HepG2 (cell line): ENCODE data around the gene RCN1. TPM values are rescaled to one million over a fixed set of nuclear protein-coding genes. Genes with fewer than 3 reads are reported as not detected.

Experiments used
- ATAC-seq: fragments of 200-7000 bp; cut with Tn5 transposase; 3 replicates; pipeline ENCODE4 v1.9.1; 2020; ENCODE audit warnings: mild to moderate bottlenecking, moderate library complexity
- BruUV-seq: library from RNA; stranded (reverse); fragments of 400-500 nt; replicated peaks from 2 replicates; lab custom pipeline; 2021; lab: Mats Ljungman, UMichigan
- CTCF ChIA-PET: fragments of 300-600 bp; formaldehyde crosslinking; extraction: SDS; loops from one replicate; lab custom pipeline; 2021; ENCODE audit warnings: low total read pairs, inconsistent platforms, low intra/inter-chr PET ratio; lab: Yijun Ruan, JAX
- POLR2A ChIA-PET: fragments of 350-600 bp; sonication (Branson Sonifier 250); formaldehyde crosslinking; loops from one replicate; lab custom pipeline; 2020; ENCODE audit warnings: antibody characterized with exemption, inconsistent platforms; lab: Yijun Ruan, JAX
- DNase-seq: peaks from one replicate; pipeline ENCODE4 v3.0.0-alpha.2; 2015; ENCODE audit warnings: low spot score
- FAIRE-seq: peaks from 3 replicates; lab custom pipeline; 2011; peaks lifted over from hg19 to GRCh38; lab: Jason Lieb, UNC
- H2AFZ ChIP-seq: one replicate; pipeline ENCODE4 v1.6.1; 2011; ENCODE audit warnings: low read length, inconsistent platforms
- H3K27ac ChIP-seq: fragments of 300-600 bp; 3 replicates; pipeline ENCODE4 v1.8.0; 2011; ENCODE audit warnings: mixed run types, mild to moderate bottlenecking, mixed read lengths, low read length, inconsistent platforms; ENCODE audit not compliant: insufficient read depth; ENCODE audit errors: extremely low read length
- H3K27me3 ChIP-seq, 2 experiments: fragments of 200-600 bp in 1 of 2; 2 replicates in 1 of 2; 3 replicates in 1 of 2; pipeline versions ENCODE4 v1.6.0 to v1.8.0; 2011; ENCODE audit warnings: low read length in 2 of 2, mild to moderate bottlenecking in 2 of 2, moderate library complexity in 2 of 2, inconsistent platforms in 1 of 2; ENCODE audit not compliant: insufficient read depth in 2 of 2, control insufficient read depth in 1 of 2
- H3K36me3 ChIP-seq, 2 experiments: fragments of 200-600 bp in 1 of 2; replicated peaks in 1 of 2; 2 replicates in 1 of 2; 3 replicates in 1 of 2; pipeline versions ENCODE4 v1.5.1 to v1.8.0; 2011; ENCODE audit warnings: low read length in 2 of 2, inconsistent platforms in 1 of 2; ENCODE audit not compliant: insufficient read depth in 2 of 2, control insufficient read depth in 1 of 2
- H3K4me1 ChIP-seq: 2 replicates; pipeline ENCODE4 v1.5.1; 2012; ENCODE audit warnings: low read length, inconsistent platforms; ENCODE audit not compliant: insufficient read depth
- H3K4me2 ChIP-seq: 2 replicates; pipeline ENCODE4 v1.6.0; 2011; ENCODE audit warnings: low read depth, low read length, inconsistent platforms
- H3K4me3 ChIP-seq, 3 experiments: fragments of 200-600 bp in 1 of 3; sonication (generic), shearing (Covaris generic) in 1 of 3; replicated peaks in 1 of 3; 2 replicates each; pipeline ENCODE4 v1.5.1; 2011 to 2016; ENCODE audit warnings: low read length in 3 of 3, inconsistent platforms in 2 of 3, low read depth in 2 of 3, mild to moderate bottlenecking in 2 of 3, control low read depth in 1 of 3, mixed read lengths in 1 of 3; ENCODE audit not compliant: insufficient read depth in 1 of 3
- H3K79me2 ChIP-seq: one replicate; pipeline ENCODE4 v1.6.1; 2011; ENCODE audit warnings: low read length, inconsistent platforms; ENCODE audit not compliant: insufficient read depth
- H3K9ac ChIP-seq: 2 replicates; pipeline ENCODE4 v1.6.0; 2011; ENCODE audit warnings: mild to moderate bottlenecking, low read depth, low read length, inconsistent platforms; ENCODE audit not compliant: insufficient read depth
- H3K9me3 ChIP-seq: 2 replicates; pipeline ENCODE4 v1.5.1; 2012; ENCODE audit warnings: mild to moderate bottlenecking, low read length
- H4K20me1 ChIP-seq: 2 replicates; pipeline ENCODE4 v1.6.0; 2011; ENCODE audit warnings: inconsistent platforms, mild to moderate bottlenecking, low read length, moderate library complexity; ENCODE audit not compliant: insufficient read depth
- BORCS8-MEF2B ChIP-seq: sonication (generic); formaldehyde crosslinking; IDR thresholded peaks from 2 replicates; pipeline ENCODE4 v1.8.0; 2022; ENCODE audit warnings: mild to moderate bottlenecking, missing genetic modification reagents
- CHD2 ChIP-seq: IDR thresholded peaks from 2 replicates; pipeline ENCODE4 v1.6.1; 2011; ENCODE audit warnings: low read depth, low read length, improper control_type of control experiment
- HNRNPLL ChIP-seq: fragments of 200-400 bp; formaldehyde crosslinking; IDR thresholded peaks from 2 replicates; pipeline ENCODE4 v1.6.1; 2017; ENCODE audit warnings: mild to moderate bottlenecking, low read depth, low read length; ENCODE audit not compliant: poor library complexity, severe bottlenecking
- KLF16 ChIP-seq, 2 experiments: sonication (generic) in 1 of 2; formaldehyde crosslinking in 1 of 2; IDR thresholded peaks; 2 replicates each; pipeline versions ENCODE4 v1.6.1 to v1.8.0; 2016 to 2023; ENCODE audit warnings: missing genetic modification reagents in 2 of 2, missing compliant biosample characterization in 1 of 2
- KLF9 ChIP-seq: IDR thresholded peaks from 2 replicates; pipeline ENCODE4 v1.6.1; 2016; ENCODE audit warnings: low read depth
- MEF2D ChIP-seq: sonication (generic); formaldehyde crosslinking; IDR thresholded peaks from 2 replicates; pipeline ENCODE4 v1.5.1; 2020; ENCODE audit warnings: mild to moderate bottlenecking, missing genetic modification reagents
- ONECUT2 ChIP-seq: sonication (generic); formaldehyde crosslinking; IDR thresholded peaks from 2 replicates; pipeline ENCODE4 v1.4.0; 2020; ENCODE audit warnings: missing genetic modification reagents
- RXRA ChIP-seq: sonication (generic); formaldehyde crosslinking; IDR thresholded peaks from 2 replicates; pipeline ENCODE4 v1.5.1; 2020; ENCODE audit warnings: missing genetic modification reagents
- SMAD9 ChIP-seq: sonication (generic); formaldehyde crosslinking; IDR thresholded peaks from 2 replicates; pipeline ENCODE4 v1.5.1; 2020; ENCODE audit warnings: mild to moderate bottlenecking, missing genetic modification reagents
- ZFP36 ChIP-seq: fragments of 150-350 bp; IDR thresholded peaks from 2 replicates; pipeline ENCODE4 v1.6.1; 2018; ENCODE audit warnings: borderline replicate concordance, low read length, low read depth; ENCODE audit not compliant: partially characterized antibody
- ZFP36L1 ChIP-seq: sonication (generic); formaldehyde crosslinking; IDR thresholded peaks from 2 replicates; pipeline ENCODE4 v1.8.0; 2022; ENCODE audit warnings: mild to moderate bottlenecking, missing genetic modification reagents, moderate library complexity
- ZNF160 ChIP-seq: sonication (generic); formaldehyde crosslinking; IDR thresholded peaks from 2 replicates; pipeline ENCODE4 v1.8.0; 2022; ENCODE audit warnings: mild to moderate bottlenecking, inconsistent platforms, missing genetic modification reagents
- ZNF180 ChIP-seq: sonication (generic); formaldehyde crosslinking; IDR thresholded peaks from 2 replicates; pipeline ENCODE4 v1.4.0; 2020; ENCODE audit warnings: low read depth, missing genetic modification reagents, borderline replicate concordance
- ZNF225 ChIP-seq: sonication (generic); formaldehyde crosslinking; IDR thresholded peaks from 2 replicates; pipeline ENCODE4 v1.4.0; 2020; ENCODE audit warnings: mild to moderate bottlenecking, missing genetic modification reagents
- ZNF230 ChIP-seq: sonication (generic); formaldehyde crosslinking; IDR thresholded peaks from 2 replicates; pipeline ENCODE4 v1.4.0; 2020; ENCODE audit warnings: mild to moderate bottlenecking, missing genetic modification reagents
- ZNF3 ChIP-seq: IDR thresholded peaks from 2 replicates; pipeline ENCODE4 v1.7.0; 2017; ENCODE audit warnings: inconsistent platforms
- ZNF883 ChIP-seq: sonication (generic); formaldehyde crosslinking; IDR thresholded peaks from 2 replicates; pipeline ENCODE4 v1.5.1; 2020; ENCODE audit warnings: mild to moderate bottlenecking, missing genetic modification reagents; ENCODE audit errors: not compliant biosample characterization
- WGBS: methylation state at CpG from one replicate; pipeline ENCODE4 v1.1.6; 2017; ENCODE audit warnings: low lambda C conversion rate; 5-methylcytosine and 5-hydroxymethylcytosine counted together
- in situ Hi-C: cut with HindIII; loops from 2 replicates; pipeline ENCODE4 v1.10.0; 2017; ENCODE audit warnings: low pct_unique_long_range_greater_than_20kb; ENCODE audit not compliant: extremely low pct_ligation_motif_present
- intact Hi-C: fragments of 100-400 bp; cut with micrococcal nuclease; formaldehyde crosslinking; loops from one replicate; pipeline ENCODE4 v1.10.0; 2022; ENCODE audit not compliant: unreplicated experiment
- polyA plus RNA-seq, 8 experiments: library from polyadenylated mRNA; depleted of rRNA in 3 of 8; stranded (reverse) in 7 of 8; unstranded in 1 of 8; fragments of >200 nt; fragmentation: Illumina TruSeq in 4 of 8; extraction: Trizol in 4 of 8; gene quantifications; 2 replicates each; pipeline versions ENCODE4 v1.2.1 to v1.2.3, GENCODE V29; 2011 to 2016; ENCODE audit warnings: low read depth in 4 of 8, missing spikeins in 1 of 8, mixed read lengths in 1 of 8; ENCODE audit not compliant: insufficient read depth in 1 of 8
- total RNA-seq, 5 experiments: library from RNA; depleted of rRNA; stranded (reverse); fragments of >200 nt; fragmentation: Illumina TruSeq; extraction: Trizol; gene quantifications; 2 replicates each; pipeline ENCODE4 v1.2.3, GENCODE V29; 2016; ENCODE audit warnings: low read depth in 1 of 5
- TF ChIP-seq, protein P1 (sequence below): sonication (generic); formaldehyde crosslinking; IDR thresholded peaks from 2 replicates; pipeline ENCODE4 v1.4.0; 2020; ENCODE audit warnings: missing genetic modification reagents
- TF ChIP-seq, protein P2 (sequence below): IDR thresholded peaks from 2 replicates; pipeline ENCODE4 v1.6.1; 2016; ENCODE audit warnings: mild to moderate bottlenecking

Gene RCN1
- total and polyA plus RNA-seq, 2 of the 13 experiments (the other 11 are each of a cell fraction or from before 2014, with no cell fraction given): 22.0 to 28.5 TPM

DNA sequence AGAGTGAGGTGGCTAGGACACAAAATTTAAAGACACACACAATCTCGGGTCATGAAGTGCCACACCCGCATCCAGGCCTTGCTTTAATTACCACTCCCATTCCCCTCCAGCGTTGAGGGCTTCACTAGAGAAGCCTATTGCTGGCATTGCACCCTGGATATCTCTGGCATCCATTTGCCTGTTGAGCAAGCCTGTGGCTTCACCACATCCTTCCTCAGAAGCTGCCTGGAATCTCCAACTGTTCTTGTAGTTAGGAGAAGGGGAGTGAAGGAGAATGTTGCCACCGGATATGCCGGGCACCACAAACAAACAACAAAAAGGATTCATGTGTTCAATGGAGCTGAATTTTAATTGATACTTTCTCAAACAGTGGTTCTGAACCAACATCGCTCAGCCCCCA, 34.4 kb upstream of the RCN1 start:
- BruUV-seq: no TSS peak
- no peaks in the 10 kb centered on the region for H3K9me3 ChIP-seq
- no peak for FAIRE-seq
- no peak for TF ChIP-seq ZNF180 (CRISPR knock-in tag)
- TF ChIP-seq, protein P1, sequence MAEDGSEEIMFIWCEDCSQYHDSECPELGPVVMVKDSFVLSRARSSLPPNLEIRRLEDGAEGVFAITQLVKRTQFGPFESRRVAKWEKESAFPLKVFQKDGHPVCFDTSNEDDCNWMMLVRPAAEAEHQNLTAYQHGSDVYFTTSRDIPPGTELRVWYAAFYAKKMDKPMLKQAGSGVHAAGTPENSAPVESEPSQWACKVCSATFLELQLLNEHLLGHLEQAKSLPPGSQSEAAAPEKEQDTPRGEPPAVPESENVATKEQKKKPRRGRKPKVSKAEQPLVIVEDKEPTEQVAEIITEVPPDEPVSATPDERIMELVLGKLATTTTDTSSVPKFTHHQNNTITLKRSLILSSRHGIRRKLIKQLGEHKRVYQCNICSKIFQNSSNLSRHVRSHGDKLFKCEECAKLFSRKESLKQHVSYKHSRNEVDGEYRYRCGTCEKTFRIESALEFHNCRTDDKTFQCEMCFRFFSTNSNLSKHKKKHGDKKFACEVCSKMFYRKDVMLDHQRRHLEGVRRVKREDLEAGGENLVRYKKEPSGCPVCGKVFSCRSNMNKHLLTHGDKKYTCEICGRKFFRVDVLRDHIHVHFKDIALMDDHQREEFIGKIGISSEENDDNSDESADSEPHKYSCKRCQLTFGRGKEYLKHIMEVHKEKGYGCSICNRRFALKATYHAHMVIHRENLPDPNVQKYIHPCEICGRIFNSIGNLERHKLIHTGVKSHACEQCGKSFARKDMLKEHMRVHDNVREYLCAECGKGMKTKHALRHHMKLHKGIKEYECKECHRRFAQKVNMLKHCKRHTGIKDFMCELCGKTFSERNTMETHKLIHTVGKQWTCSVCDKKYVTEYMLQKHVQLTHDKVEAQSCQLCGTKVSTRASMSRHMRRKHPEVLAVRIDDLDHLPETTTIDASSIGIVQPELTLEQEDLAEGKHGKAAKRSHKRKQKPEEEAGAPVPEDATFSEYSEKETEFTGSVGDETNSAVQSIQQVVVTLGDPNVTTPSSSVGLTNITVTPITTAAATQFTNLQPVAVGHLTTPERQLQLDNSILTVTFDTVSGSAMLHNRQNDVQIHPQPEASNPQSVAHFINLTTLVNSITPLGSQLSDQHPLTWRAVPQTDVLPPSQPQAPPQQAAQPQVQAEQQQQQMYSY (CRISPR knock-in tag): no peak
- TF ChIP-seq SMAD9: no peak
- TF ChIP-seq KLF16 (CRISPR knock-in tag; IDR thresholded peaks at IDR 0.05): no peak
- TF ChIP-seq RXRA (CRISPR knock-in tag): no peak
- TF ChIP-seq ZNF230 (CRISPR knock-in tag): no peak
- no peak for TF ChIP-seq MEF2D (CRISPR knock-in tag)
- no peak for TF ChIP-seq KLF9 (CRISPR knock-in tag)
- no peak for TF ChIP-seq ZNF225 (CRISPR knock-in tag)
- no peak for TF ChIP-seq ZNF3 (CRISPR knock-in tag)
- TF ChIP-seq ZFP36L1 (CRISPR knock-in tag): no peak
- TF ChIP-seq ONECUT2 (CRISPR knock-in tag): no peak
- TF ChIP-seq BORCS8-MEF2B (CRISPR knock-in tag): no peak
- no peak for TF ChIP-seq HNRNPLL
- TF ChIP-seq ZNF160 (CRISPR knock-in tag): no peak
- TF ChIP-seq ZFP36: no peak
- no peak for TF ChIP-seq ZNF883 (CRISPR knock-in tag)
- TF ChIP-seq, protein P2, sequence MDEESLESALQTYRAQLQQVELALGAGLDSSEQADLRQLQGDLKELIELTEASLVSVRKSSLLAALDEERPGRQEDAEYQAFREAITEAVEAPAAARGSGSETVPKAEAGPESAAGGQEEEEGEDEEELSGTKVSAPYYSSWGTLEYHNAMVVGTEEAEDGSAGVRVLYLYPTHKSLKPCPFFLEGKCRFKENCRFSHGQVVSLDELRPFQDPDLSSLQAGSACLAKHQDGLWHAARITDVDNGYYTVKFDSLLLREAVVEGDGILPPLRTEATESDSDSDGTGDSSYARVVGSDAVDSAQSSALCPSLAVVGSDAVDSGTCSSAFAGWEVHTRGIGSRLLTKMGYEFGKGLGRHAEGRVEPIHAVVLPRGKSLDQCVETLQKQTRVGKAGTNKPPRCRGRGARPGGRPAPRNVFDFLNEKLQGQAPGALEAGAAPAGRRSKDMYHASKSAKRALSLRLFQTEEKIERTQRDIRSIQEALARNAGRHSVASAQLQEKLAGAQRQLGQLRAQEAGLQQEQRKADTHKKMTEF (CRISPR knock-in tag): no peak
- TF ChIP-seq CHD2: no peak
- TF ChIP-seq, all 625 proteins: peak for 0
- ATAC-seq: no peak
- H3K27ac ChIP-seq: no peak overlapping the region
- no peak overlapping the region for H3K4me2 ChIP-seq
- no peaks in the 10 kb centered on the region for H4K20me1 ChIP-seq
- DNase-seq: no peak
- H2AFZ ChIP-seq: no peak overlapping the region
- 0% methylated on average over 6 of the region's 6 CpGs for WGBS
- intact Hi-C loops (no loop called here), in situ Hi-C loops (no loop called here)
- no peaks in the 10 kb centered on the region for H3K79me2 ChIP-seq
- H3K9ac ChIP-seq: no peak overlapping the region
- no peaks in the 10 kb centered on the region for H3K4me1 ChIP-seq
- no peak overlapping the region for H3K4me3 ChIP-seq
- peaks cover 0 to 28% of the 10 kb centered on the region in 2 experiments; a peak in 2 of 5 replicates for H3K27me3 ChIP-seq
- ChIA-PET CTCF (no interaction called here), POLR2A (no interaction called here)
- H3K36me3 ChIP-seq: no peaks in the 10 kb centered on the region
